ENCODE results near the gene TANC1. TPM values are rescaled to one million over a fixed set of nuclear protein-coding genes. Genes with fewer than 3 reads are reported as not detected.
"Not testable (repeated sequence)": the region's sequence is repeated elsewhere in the genome, so short reads cannot be mapped to it uniquely, and the experiment has no call there.

Gene TANC1
- total RNA-seq, 6 experiments from 2014 or later: 4.0 to 12.7 (median 11.3) TPM

DNA sequence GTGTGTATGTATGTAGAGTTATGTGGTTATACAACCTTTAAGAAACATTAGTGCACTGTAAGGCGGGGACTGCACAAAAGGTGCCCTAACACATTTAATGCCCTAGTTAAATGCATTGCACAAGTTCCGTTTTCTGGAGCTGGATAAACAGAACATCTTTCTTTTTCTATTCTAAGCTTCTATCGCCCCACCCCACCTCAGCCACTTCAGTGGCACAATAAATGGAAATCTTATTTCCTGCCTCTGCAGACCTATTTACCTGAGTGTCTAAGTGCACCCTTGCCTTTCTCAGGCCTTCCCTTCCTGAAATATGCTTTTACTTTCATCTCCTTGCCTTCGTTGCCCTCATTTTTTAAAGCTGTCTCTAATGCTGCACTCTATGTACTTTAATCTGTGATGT is 123.5 kb downstream of the TANC1 start:
- H3K36me3 ChIP-seq: no peaks in the 10 kb centered on the region
- WGBS (ENCODE audit: insufficient coverage, low coverage, low lambda C conversion rate, missing lambda C conversion rate): 40% methylated on average over 4 of the region's 4 CpGs
- intact Hi-C loops (cut with DNase I): no loop called here
- no peaks in the 10 kb centered on the region for H3K9me3 ChIP-seq
- H3K27ac ChIP-seq: peak overlapping the region in 1 of 3 donors; percentile 36
- H3K4me1 ChIP-seq: peaks cover 0 to 5% (median 0%) of the 10 kb centered on the region in 4 donors
- H3K4me3 ChIP-seq: no peak overlapping the region
- no peaks in the 10 kb centered on the region for H3K27me3 ChIP-seq
- ATAC-seq (peak in 3 of 4 donors; percentile 13 to 21 (median 14)), DNase-seq (no peak)
- TF ChIP-seq CTCF (IDR thresholded peaks at IDR 0.05) (no peak), POLR2A (IDR thresholded peaks at IDR 0.05) (no peak)

DNA sequence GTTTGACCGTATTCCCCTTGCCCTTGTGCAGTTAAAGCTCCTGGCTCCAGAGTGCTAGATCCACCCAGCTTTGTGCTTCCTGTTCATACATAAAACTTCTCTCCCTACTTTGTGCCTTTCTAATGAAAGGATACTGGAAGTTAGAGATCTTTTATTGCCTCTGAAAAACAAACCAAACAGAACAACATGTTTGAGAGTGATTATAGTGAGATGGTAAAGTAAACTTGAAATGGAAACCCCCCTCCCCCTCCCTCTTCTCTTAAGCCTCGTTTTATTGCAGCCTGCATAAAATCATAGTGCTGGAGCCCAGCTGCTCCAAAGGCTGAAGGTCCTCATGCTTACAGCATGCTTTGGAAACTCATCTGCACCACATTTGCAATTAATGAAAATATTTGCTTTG is 125.1 kb downstream of the TANC1 start:
- H3K4me1 ChIP-seq: peaks cover 0 to 13% (median 2%) of the 10 kb centered on the region in 4 donors
- no peak for DNase-seq

GRCh38 chr2:159094173-159094737 is 125.8 kb downstream of the TANC1 start:
- Histone ChIP-seq H3K27me3 (no peaks in the 10 kb centered on the region), H3K4me1 (peaks cover 0 to 16% (median 6%) of the 10 kb centered on the region in 4 donors), H3K4me3 (no peak overlapping the region), H3K9me3 (no peaks in the 10 kb centered on the region), H3K27ac (peak overlapping the region in 2 of 3 donors; percentile 19 to 30), H3K36me3 (no peaks in the 10 kb centered on the region)
- TF ChIP-seq POLR2A (IDR thresholded peaks at IDR 0.05): no peak
- no peak for TF ChIP-seq CTCF (IDR thresholded peaks at IDR 0.05)
- DNase-seq (no peak), ATAC-seq (peak in 2 of 4 donors; percentile 4 to 12)
- WGBS (ENCODE audit: insufficient coverage, low coverage, low lambda C conversion rate, missing lambda C conversion rate): 46% methylated on average over 7 of the region's 10 CpGs
- intact Hi-C loops (cut with DNase I): no loop called here

More for the DNA sequence above, 125.1 kb downstream of the TANC1 start:
- no peak for TF ChIP-seq CTCF (IDR thresholded peaks at IDR 0.05)
- TF ChIP-seq POLR2A (IDR thresholded peaks at IDR 0.05): no peak
- no peaks in the 10 kb centered on the region for H3K36me3 ChIP-seq
- intact Hi-C loops (cut with DNase I): no loop called here
- WGBS (ENCODE audit: insufficient coverage, low coverage, low lambda C conversion rate, missing lambda C conversion rate): 42% methylated on average over 2 of the region's 2 CpGs
- no peaks in the 10 kb centered on the region for H3K9me3 ChIP-seq
- no peak overlapping the region for H3K4me3 ChIP-seq
- H3K27ac ChIP-seq: peak overlapping the region in 1 of 3 donors; percentile 30
- ATAC-seq: peak in 1 of 4 donors; percentile 10
- H3K27me3 ChIP-seq: no peaks in the 10 kb centered on the region

- DNase-seq: no peak
- H3K27me3 ChIP-seq: no peaks in the 10 kb centered on the region
- no peak for ATAC-seq
- intact Hi-C loops (cut with DNase I): no loop called here
- peaks cover 0 to 23% (median 8%) of the 10 kb centered on the region in 4 donors for H3K4me1 ChIP-seq
- H3K36me3 ChIP-seq: no peaks in the 10 kb centered on the region
- WGBS (ENCODE audit: insufficient coverage, low coverage, low lambda C conversion rate, missing lambda C conversion rate): 75% methylated on average over 1 of the region's 1 CpG
- H3K27ac ChIP-seq: no peak overlapping the region
- H3K9me3 ChIP-seq: no peaks in the 10 kb centered on the region
- no peak for TF ChIP-seq CTCF (IDR thresholded peaks at IDR 0.05)
- TF ChIP-seq POLR2A (IDR thresholded peaks at IDR 0.05): no peak
- no peak overlapping the region for H3K4me3 ChIP-seq
These were observed 127.4 kb downstream of the TANC1 start for GRCh38 chr2:159095813-159096212.

GRCh38 chr2:159096302-159096855 is 127.9 kb downstream of the TANC1 start:
- 93% methylated on average over 7 of the region's 8 CpGs for WGBS (ENCODE audit: insufficient coverage, low coverage, low lambda C conversion rate, missing lambda C conversion rate)
- H3K9me3 ChIP-seq; ATAC-seq; H3K27ac ChIP-seq; H3K27me3 ChIP-seq; H3K36me3 ChIP-seq; H3K4me3 ChIP-seq; DNase-seq; intact Hi-C loops (cut with DNase I): not testable (repeated sequence)
- H3K4me1 ChIP-seq: peaks cover 0 to 23% (median 8%) of the 10 kb centered on the region in 4 donors

Data from right lobe of liver (tissue), 6 donors.